Ishikawa (cell line): ENCODE measurements around the gene ERC1.

Experiments used
- CEBPB ChIP-seq: IDR thresholded peaks from 2 replicates; pipeline ENCODE4 v1.6.1; 2012
- CREB1 ChIP-seq: IDR thresholded peaks from 2 replicates; pipeline ENCODE4 v1.6.1; 2012; ENCODE audit warnings: low read depth
- EGR1 ChIP-seq: IDR thresholded peaks from 2 replicates; pipeline ENCODE4 v1.6.1; 2012
- EP300 ChIP-seq: IDR thresholded peaks from 2 replicates; pipeline ENCODE4 v1.6.1; 2012; ENCODE audit warnings: borderline replicate concordance
- FOXM1 ChIP-seq: IDR thresholded peaks from 2 replicates; pipeline ENCODE4 v1.6.1; 2012; ENCODE audit warnings: low read depth, borderline replicate concordance
- NFIC ChIP-seq: IDR thresholded peaks from 2 replicates; pipeline ENCODE4 v1.6.1; 2012
- RAD21 ChIP-seq: IDR thresholded peaks from 2 replicates; pipeline ENCODE4 v1.6.1; 2012; ENCODE audit warnings: low read depth
- TAF1 ChIP-seq: IDR thresholded peaks from 2 replicates; pipeline ENCODE4 v1.6.1; 2012; ENCODE audit warnings: low read depth, mild to moderate bottlenecking
- TCF12 ChIP-seq: IDR thresholded peaks from 2 replicates; pipeline ENCODE4 v1.6.1; 2012; ENCODE audit warnings: low read depth
- TEAD4 ChIP-seq: IDR thresholded peaks from 2 replicates; pipeline ENCODE4 v1.6.1; 2012
- YY1 ChIP-seq: IDR thresholded peaks from 2 replicates; pipeline ENCODE4 v1.6.1; 2012; ENCODE audit warnings: low read depth
- ZBTB7A ChIP-seq: IDR thresholded peaks from 2 replicates; pipeline ENCODE4 v1.6.1; 2012; ENCODE audit warnings: low read depth
- TF ChIP-seq, protein P1 (sequence below): IDR thresholded peaks from 2 replicates; pipeline ENCODE4 v1.6.1; 2012
- TF ChIP-seq, protein P2 (sequence below): IDR thresholded peaks from 2 replicates; pipeline ENCODE4 v1.6.1; 2012
- TF ChIP-seq, protein P3 (sequence below): IDR thresholded peaks from 2 replicates; pipeline ENCODE4 v1.6.1; 2012; ENCODE audit warnings: low read depth, mild to moderate bottlenecking

The ERC1 gene

DNA sequence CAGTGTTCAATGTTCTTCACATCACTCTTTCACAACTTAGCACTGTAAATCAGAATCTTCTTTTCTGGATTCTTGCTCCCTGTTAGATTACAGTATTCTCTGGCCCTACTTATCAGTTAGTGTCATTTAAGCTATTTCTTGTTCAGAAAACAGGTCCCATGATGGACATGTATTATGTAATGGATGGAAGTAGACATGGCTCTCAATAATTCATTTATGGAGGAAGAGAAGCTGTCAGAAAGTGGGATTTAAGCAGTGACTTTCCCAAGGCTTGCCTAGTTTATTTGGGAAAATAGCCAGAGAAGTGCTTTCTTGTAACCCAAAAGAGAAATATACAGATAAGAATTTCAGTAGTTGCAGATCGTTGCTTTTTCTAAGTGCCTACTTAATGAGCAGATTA is 1.6 kb downstream of the ERC1 start:
- 0 out of 2 replicates have a peak, but pooled peaks have one; percentile 25 for TF ChIP-seq FOXM1
- no peak for TF ChIP-seq CEBPB

DNA sequence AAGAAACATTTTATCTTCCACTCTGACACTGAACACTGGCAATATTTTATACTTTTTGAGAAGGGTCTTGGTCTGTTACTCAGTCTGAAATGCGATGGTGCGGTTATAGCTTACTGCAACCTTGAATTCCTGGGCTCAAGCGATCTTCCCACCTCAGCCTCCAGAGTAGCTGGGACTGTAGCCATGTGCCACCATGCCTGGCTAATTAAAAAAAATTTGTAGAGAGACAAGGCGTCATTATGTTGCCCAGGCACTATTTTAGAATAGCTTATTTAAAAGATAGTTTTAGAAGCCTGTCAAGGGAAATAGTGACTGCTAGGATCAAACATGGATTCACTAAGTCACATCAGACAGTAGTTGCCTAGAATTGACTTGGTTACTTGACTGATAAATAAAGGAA is 5.9 kb downstream of the ERC1 start:
- TF ChIP-seq RAD21 (no peak), TAF1 (no peak), CREB1 (no peak), EGR1 (no peak), TCF12 (no peak), CEBPB (no peak), YY1 (no peak), FOXM1 (no peak), ZBTB7A (no peak), NFIC (no peak), EP300 (no peak), TEAD4 (no peak)
- TF ChIP-seq, protein P1, sequence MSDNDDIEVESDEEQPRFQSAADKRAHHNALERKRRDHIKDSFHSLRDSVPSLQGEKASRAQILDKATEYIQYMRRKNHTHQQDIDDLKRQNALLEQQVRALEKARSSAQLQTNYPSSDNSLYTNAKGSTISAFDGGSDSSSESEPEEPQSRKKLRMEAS = no peak
- TF ChIP-seq, protein P2, sequence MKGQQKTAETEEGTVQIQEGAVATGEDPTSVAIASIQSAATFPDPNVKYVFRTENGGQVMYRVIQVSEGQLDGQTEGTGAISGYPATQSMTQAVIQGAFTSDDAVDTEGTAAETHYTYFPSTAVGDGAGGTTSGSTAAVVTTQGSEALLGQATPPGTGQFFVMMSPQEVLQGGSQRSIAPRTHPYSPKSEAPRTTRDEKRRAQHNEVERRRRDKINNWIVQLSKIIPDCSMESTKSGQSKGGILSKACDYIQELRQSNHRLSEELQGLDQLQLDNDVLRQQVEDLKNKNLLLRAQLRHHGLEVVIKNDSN = no peak
- TF ChIP-seq, protein P3, sequence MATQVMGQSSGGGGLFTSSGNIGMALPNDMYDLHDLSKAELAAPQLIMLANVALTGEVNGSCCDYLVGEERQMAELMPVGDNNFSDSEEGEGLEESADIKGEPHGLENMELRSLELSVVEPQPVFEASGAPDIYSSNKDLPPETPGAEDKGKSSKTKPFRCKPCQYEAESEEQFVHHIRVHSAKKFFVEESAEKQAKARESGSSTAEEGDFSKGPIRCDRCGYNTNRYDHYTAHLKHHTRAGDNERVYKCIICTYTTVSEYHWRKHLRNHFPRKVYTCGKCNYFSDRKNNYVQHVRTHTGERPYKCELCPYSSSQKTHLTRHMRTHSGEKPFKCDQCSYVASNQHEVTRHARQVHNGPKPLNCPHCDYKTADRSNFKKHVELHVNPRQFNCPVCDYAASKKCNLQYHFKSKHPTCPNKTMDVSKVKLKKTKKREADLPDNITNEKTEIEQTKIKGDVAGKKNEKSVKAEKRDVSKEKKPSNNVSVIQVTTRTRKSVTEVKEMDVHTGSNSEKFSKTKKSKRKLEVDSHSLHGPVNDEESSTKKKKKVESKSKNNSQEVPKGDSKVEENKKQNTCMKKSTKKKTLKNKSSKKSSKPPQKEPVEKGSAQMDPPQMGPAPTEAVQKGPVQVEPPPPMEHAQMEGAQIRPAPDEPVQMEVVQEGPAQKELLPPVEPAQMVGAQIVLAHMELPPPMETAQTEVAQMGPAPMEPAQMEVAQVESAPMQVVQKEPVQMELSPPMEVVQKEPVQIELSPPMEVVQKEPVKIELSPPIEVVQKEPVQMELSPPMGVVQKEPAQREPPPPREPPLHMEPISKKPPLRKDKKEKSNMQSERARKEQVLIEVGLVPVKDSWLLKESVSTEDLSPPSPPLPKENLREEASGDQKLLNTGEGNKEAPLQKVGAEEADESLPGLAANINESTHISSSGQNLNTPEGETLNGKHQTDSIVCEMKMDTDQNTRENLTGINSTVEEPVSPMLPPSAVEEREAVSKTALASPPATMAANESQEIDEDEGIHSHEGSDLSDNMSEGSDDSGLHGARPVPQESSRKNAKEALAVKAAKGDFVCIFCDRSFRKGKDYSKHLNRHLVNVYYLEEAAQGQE = no peak

DNA sequence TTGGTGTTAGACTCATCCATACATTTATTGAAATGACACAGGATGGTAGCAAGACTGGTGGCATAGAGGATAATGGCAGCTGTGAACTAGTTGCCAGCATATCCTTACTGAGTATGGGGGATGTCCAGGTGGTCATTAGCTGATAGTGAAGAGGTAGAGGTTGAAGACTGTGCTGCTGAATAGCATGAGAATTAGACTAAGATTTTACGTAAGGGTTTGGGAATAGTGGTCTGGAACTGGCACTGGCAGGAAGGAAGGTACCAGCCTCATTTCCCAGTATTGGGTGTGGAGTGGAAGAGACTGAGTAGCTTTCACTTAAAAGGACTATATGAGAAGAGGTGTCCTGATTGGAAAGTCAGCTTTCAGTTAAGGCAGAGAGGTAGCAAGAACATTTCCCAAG is 6.5 kb downstream of the ERC1 start:
- no peak for TF ChIP-seq CEBPB
- TF ChIP-seq TCF12 = no peak
- TF ChIP-seq EGR1 = no peak
- TF ChIP-seq, protein P3 = no peak
- TF ChIP-seq FOXM1 = no peak
- no peak for TF ChIP-seq EP300
- no peak for TF ChIP-seq TEAD4
- TF ChIP-seq, protein P2 = no peak
- TF ChIP-seq YY1 = no peak
- TF ChIP-seq ZBTB7A = no peak
- no peak for TF ChIP-seq TAF1
- TF ChIP-seq, protein P1 = no peak

DNA sequence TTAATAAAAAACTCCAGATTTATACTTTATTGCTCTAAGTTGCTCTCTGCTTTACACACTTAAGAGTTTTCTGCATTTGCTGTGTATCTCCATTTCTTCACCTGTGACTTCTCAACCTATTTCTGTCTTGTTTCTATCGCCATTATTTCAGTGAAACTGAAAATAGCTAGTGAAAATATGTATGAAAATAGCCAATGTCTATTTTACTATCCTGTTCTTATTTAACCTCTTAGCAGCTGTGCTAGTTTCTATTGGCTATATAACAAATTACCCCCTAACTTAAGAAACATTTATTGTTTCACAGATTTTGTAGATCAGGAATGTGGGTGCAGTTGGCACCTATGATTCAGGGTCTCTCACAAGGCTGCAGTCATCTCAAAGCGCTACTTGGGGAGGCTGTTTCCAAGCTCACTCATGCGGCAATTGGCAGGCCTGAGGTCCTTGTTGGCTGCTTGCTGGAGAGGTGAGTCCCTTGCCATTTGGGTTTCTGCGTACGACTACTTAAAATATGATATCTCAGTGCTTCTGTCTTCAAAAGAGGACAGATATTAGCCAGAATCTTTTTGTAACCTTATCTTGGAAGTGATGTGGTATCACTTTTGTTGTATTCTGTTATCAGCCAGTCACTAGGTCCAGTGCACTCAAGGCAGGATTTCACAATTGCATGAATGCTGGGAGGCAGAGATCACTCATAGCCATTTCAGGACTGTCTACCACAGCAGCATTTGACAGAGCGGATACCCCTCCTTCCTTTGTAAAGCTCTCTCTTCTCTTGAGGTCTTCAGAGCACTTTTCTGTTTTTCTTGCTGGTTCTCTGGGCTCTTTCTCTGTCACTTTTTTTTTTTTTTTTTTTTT is 7.2 kb downstream of the ERC1 start:
- TF ChIP-seq TEAD4 (no peak), CEBPB (0 out of 2 replicates have a peak, but pooled peaks have one; percentile 14)

DNA sequence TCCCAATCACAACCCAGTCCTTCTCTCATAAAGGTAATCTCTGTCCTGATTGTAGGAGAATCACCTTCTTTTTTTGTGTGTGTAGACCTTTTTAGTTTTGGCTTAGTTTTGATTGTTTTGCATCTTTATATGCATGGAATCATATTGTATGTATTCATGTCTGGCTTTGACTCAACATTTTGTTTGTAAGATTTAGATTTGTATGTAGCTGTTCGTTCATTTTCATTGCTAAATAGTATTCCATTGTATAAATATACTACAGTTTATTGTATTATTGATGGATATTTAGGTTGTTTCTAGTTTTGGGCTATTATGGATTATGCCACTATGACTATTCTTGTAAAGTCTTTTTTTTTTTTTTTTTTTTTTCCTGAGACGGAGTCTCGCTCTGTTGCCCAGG is 10.5 kb downstream of the ERC1 start:
- TF ChIP-seq EGR1 (no peak), NFIC (no peak), RAD21 (no peak), TAF1 (no peak), ZBTB7A (no peak), CREB1 (no peak), TEAD4 (no peak), CEBPB (no peak), FOXM1 (no peak), TCF12 (no peak), YY1 (no peak)
- TF ChIP-seq, protein P1 = no peak
- TF ChIP-seq, protein P3 = no peak
- TF ChIP-seq, protein P2 = no peak
